8988T (cell line): ENCODE measurements around the gene SORCS2.

ENCODE experiments used
- DNase-seq: peaks from one replicate; pipeline ENCODE4 v3.0.0; 2011

Gene SORCS2

DNA sequence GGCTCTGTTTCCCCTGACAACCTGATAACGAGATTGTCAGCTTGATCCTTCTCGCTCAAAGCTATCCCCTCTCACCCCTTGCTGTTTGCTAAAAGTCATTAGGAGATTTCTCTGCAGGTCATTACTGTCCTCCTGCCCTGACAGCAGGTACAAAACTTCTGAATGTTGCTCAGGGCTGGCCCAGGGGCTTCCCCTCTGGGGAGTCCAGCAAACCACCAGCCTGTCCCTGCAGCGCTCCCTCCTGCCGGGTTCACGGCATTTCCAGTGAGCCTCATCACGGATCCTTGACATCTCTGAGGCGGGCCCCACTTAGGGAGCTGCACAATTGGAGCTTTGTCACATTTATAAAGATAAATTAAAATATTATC lies 5.2 kb upstream of the SORCS2 start:
- DNase-seq, result no peak

DNA sequence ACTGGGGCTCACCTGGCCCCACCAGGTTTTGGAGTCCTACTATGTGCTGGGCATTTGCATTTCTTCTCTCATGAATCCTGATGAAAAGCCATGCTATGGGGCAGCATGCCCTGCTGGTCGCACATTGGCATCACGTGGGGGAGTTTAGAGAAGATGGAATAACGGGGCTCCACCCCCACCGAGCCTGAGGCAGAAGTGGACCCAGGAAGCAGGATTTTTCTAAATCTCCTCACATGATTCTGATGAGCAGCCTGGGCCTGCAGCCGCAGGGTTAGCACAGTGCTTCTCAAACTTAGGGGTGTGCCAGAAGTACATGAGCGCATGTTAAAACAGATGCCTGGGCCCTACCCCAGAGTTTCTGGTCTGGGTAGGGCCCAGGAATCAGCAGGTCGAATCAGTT lies 4.6 kb upstream of the SORCS2 start:
- no peak for DNase-seq

- no peak for DNase-seq
Observed at GRCh38 chr4:7189066-7189465, 3.3 kb upstream of the SORCS2 start.

- DNase-seq, result no peak
Observed at GRCh38 chr4:7189475-7190277, 2.7 kb upstream of the SORCS2 start.

DNA sequence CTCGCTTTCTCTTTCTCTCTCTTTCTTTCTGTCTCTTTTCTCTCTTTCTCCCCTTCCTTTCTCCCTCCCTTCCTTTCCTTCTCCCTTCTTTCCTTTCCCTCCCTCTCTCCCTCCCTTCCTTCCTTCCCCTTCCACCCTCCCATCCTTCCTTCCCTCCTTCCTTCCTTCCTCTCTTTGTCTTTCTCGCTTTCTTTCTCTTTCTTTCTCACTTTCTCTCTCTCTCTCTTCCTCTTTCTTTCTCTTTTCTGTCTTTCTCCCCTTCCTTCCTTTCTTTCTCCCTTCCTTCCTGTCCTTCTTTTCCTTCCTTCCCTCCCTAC lies 2.1 kb upstream of the SORCS2 start:
- no peak for DNase-seq

- DNase-seq, result no peak
Observed at GRCh38 chr4:7190691-7191545, 1.4 kb upstream of the SORCS2 start.

GRCh38 chr4:7191546-7192251 lies 639 bp upstream of the SORCS2 start:
- no peak for DNase-seq

DNA sequence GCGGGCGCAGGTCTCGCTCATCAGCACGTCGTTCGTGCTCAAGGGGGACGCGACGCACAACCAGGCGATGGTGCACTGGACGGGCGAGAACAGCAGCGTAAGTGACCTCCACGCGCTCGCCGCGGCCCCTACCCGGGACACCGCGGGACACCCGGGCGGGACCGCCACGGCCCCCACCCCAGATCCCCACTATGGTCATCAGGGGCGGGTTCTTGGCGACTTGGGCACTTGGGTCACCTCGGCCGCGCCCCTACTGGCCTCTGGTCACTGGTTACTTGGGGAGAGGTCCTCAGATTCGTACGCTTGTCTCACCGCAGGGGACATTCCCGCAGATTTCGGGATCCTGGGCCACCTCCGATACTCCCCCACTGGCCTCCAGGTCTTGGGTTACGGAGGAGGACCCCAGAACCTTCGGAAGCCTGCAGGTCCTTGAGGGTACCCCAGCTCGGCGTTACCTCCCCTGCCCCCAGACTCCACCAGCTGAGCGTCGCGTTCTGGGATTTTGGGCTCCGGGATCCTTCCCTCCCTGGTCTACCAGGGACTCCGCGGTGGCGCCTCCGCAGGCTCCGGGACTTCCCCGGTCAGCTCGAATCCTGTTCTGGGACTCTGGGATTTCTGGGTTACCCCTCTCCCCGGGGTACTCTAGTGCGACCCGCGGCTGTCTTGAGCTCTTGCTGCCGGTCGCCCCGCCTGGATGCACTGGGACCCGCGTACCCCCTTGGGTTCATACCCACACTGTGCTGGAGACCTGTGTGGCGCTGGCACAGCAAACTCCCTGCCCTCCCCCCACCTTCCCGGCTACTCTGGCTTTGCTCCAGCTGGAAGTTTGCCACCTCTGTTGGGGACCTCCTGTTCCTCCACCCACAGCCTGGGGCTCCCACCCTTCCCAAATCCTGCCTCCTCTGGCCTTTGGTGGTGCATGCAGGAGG lies 956 bp downstream of the SORCS2 start:
- peak; percentile 27 for DNase-seq

DNA sequence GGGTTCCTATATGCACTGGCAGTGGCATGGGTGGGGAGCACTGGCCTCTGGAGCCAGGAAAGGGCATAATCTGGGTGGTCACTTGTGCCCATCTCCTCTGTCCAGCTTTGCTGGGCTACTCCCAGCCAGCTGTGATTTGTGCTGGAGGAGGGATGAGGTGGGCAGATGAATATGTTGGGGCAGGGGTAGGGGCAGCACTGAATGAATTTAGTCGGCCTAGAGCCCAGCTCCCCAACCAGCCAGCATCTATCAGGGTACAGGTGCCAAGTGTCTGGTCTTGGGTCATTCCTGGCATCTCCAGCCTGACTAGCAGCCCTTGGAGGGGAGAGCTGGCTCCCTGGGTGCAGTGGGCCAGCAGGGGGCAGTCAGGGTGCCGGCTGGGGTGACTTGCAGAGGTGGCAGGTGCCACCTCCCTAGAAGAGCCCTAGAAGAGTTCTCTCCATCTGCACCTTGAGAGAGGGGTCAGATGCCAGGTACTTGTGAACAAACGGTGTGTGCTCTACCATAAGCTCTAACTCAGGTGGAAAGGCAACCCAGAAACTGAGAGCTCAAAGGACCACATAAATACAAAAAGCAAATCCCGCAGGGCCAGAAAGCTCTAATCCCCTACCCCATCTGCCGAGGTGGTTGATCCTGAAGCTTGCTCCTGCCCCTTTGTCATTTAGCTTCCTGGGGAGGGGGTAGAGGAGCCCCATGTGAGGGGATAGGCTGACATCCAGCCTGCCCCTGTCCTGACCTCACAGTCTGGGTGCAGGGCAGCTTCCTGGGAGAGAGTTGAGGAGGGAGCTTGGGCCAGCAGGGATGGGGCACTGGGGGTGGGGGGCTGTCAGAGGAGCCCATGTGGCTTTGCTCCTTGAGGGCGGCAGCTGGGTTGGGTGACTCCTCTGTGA lies 2.2 kb downstream of the SORCS2 start:
- DNase-seq, result peak; percentile 86

DNA sequence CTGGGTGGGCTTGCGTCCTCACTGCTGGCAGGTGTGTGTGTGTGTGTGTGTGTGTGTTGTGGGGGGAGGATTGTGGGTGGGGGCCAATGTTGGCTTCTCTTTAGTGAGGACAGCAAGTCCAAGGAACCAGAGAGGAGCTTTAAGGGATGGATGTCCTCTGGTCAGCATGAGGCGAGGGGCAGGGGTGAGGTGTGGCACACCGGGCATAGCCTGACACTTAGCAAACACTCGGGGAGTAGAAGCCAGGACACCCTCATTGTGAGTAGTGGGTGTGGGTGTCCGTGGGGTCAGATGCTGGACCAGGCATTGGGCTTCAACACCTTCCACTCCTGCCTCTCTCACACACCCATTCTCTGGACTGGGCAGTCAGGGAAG lies 2.8 kb downstream of the SORCS2 start:
- DNase-seq, result no peak

GRCh38 chr4:7195546-7196287 lies 3.4 kb downstream of the SORCS2 start:
- no peak for DNase-seq

DNA sequence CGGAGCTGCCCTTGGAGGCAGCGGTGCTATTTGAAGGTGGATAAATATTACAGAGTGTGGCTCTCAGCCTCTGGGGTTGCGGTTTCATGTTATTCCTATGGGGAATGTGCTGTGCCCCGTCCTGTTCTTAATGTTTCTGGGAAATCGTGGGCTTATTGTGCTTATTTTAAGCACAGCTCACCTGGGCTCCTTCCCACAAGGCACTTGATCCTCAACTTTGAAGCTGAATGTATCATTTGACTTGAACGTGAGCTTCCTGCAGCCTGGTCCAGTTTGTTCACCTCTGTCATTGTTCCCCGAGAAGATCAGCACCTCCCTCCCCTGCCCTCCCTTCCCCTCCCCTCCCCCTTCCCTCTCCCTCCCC lies 3.9 kb downstream of the SORCS2 start:
- no peak for DNase-seq

- no peak for DNase-seq
Observed at GRCh38 chr4:7196736-7197135, 4.4 kb downstream of the SORCS2 start.

GRCh38 chr4:7197910-7198309 lies 5.6 kb downstream of the SORCS2 start:
- DNase-seq, result peak; percentile 15

DNA sequence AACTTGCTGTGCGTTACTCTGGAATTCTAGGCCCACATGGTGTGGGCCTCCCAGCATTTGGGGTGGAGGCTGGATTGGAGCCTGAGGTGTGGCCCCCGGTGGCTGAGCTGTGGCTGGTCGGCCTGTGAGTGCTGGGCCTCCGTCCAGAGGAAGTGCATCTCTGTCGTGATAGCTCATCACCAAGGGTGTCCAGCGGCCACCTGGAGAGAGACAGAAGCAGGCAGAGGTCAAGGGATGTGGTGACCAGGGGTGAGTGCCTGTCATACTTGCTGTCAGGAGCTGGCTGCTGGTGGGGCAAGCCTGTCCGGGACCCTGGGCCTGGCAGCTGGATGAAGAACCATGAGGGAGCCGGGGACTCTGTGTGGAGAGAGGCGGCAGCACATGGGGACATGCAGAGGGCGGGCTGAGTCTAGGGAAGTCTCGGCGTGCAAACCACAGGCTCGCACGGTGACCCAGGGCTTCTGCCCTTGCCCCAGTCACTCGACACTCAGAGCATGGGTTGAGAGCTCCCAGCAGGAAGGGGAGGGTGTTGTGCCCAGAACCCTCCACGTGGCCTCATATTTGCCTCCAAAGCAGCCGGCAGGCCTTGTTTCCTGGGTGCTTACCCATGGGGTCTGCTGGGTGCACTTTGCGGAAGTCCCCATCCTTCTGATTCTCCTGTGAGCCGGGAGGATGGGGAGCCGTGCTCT lies 6.2 kb downstream of the SORCS2 start:
- peak; percentile 14 for DNase-seq

DNA sequence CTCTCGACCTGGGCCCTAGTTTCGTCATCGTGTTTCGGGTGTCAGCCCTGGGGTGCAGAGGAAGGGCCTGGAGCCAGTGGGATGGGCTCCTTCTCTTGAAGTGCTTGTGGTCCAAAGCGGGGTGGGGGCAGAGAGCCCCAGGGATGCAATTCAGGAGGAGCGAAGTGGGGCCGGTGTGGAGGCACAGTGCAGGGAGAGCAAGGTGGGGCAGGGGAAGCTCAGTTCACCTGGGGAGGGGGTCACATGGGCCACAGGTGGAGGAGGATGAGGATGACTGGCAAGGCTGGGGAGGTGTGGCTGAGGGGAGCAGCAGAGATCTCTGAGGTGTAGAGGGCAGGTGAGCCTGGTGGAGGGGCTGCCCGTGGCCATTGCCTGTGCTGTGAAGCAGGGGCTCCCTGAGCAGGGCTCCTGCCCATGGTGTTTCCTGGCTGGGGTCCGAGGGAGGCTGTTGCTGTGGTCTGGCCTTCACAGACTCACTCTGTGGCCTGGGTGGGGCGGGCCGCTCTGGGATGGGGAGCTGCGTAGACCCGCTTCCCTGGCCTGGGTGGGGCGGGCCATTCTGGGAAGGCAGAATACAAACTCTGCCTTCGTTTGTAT lies 6.9 kb downstream of the SORCS2 start:
- peak; percentile 8 for DNase-seq

- DNase-seq, result peak; percentile 3
Observed at GRCh38 chr4:7199771-7200441, 7.6 kb downstream of the SORCS2 start.

GRCh38 chr4:7200801-7201200 lies 8.5 kb downstream of the SORCS2 start:
- DNase-seq, result no peak
